ENCODE data around the gene ISYNA1.

The ISYNA1 gene

DNA sequence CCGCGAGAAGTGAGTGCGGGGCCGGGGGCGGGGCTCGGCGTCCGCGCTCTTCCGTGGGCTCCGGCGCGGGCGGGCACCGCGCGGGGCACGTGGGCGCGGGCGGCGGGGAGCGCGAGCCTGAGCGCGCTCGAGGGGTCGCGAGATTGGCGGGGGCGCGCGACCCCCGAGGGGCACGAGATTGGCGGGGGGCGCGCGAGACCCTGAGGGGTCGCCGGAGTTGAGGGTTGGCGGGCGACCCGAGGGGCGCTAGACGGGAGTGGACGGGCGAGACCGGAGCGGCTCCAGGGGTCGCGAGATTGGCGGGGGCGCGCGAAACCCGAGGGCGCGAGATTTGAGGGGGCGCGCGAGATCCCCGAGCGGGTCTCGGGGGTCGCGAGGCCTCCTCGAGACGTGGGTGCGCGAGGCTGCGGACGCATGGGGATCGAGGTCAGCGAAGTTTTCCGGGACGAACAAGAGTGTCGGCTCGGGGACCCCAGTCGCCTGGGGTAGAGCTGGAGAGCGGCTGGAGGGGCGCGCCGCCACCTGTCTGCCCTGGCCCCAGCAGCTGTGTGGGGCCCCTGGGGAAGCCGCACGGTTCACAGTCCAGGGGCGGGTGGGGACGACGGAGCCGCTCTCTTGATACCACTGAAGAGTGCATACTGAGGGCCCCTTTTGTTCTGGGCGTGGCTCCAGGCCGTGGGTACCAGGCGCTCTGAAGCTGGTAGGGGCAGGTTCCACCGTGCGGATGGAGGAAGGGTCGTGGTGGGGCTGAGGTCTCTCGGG, 18.1 kb downstream of the ISYNA1 start:
- Histone ChIP-seq H3K36me3 (ENCODE audit: control insufficient read depth in 1 of 2, insufficient read depth in 2 of 2, low read length in 2 of 2) (no peaks in the 10 kb centered on the region), H3K27me3 (ENCODE audit: low read depth, low read length) (peaks cover 6% of the 10 kb centered on the region), H3K4me3 (ENCODE audit: low read depth in 1 of 2, low read length in 2 of 2) (peak overlapping the region; percentile 46 to 72), H3K4me1 (ENCODE audit: control insufficient read depth in 1 of 2, insufficient read depth in 2 of 2, low read length in 2 of 2) (peaks cover 13 to 60% of the 10 kb centered on the region in 2 donors), H3K27ac (ENCODE audit: low read length) (peak overlapping the region; percentile 23), H3K9me3 (ENCODE audit: control insufficient read depth in 1 of 2, low read length in 2 of 2) (no peaks in the 10 kb centered on the region)

- H3K4me3 ChIP-seq (ENCODE audit: low read depth in 1 of 2, low read length in 2 of 2), result peak within 1 kb of the TSS; percentile 46 to 72
- H3K9me3 ChIP-seq (ENCODE audit: control insufficient read depth in 1 of 2, low read length in 2 of 2), result no peaks in the 10 kb centered on the region
- H3K27me3 ChIP-seq (ENCODE audit: low read depth, low read length), result peaks cover 6% of the 10 kb centered on the region
- H3K27ac ChIP-seq (ENCODE audit: low read length), result peak within 1 kb of the TSS; percentile 51
- peaks cover 13 to 66% of the 10 kb centered on the region in 2 donors for H3K4me1 ChIP-seq (ENCODE audit: control insufficient read depth in 1 of 2, insufficient read depth in 2 of 2, low read length in 2 of 2)
- H3K36me3 ChIP-seq (ENCODE audit: control insufficient read depth in 1 of 2, insufficient read depth in 2 of 2, low read length in 2 of 2), result no peaks in the 10 kb centered on the region
These were observed 18.7 kb downstream of the ISYNA1 start, which contains the start of gene SSBP4 for GRCh38 chr19:18419195-18419698. Gene SSBP4, plus strand, starts transcription at chr19:18419398. Its CDS starts 251 bp downstream, at chr19:18419649.

GRCh38 chr19:18418483-18419194, 19.3 kb downstream of the ISYNA1 start:
- Histone ChIP-seq H3K4me1 (ENCODE audit: control insufficient read depth in 1 of 2, insufficient read depth in 2 of 2, low read length in 2 of 2) (peaks cover 13 to 64% of the 10 kb centered on the region in 2 donors), H3K4me3 (ENCODE audit: low read depth in 1 of 2, low read length in 2 of 2) (peak overlapping the region; percentile 46 to 72)

GRCh38 chr19:18418029-18418482, 19.9 kb downstream of the ISYNA1 start:
- peak overlapping the region in 1 of 2 donors; percentile 72 for H3K4me3 ChIP-seq (ENCODE audit: low read depth in 1 of 2, low read length in 2 of 2)
- H3K36me3 ChIP-seq (ENCODE audit: control insufficient read depth in 1 of 2, insufficient read depth in 2 of 2, low read length in 2 of 2), result no peaks in the 10 kb centered on the region
- H3K4me1 ChIP-seq (ENCODE audit: control insufficient read depth in 1 of 2, insufficient read depth in 2 of 2, low read length in 2 of 2), result peaks cover 13 to 62% of the 10 kb centered on the region in 2 donors

More at GRCh38 chr19:18418483-18419194, 19.3 kb downstream of the ISYNA1 start:
- Histone ChIP-seq H3K9me3 (ENCODE audit: control insufficient read depth in 1 of 2, low read length in 2 of 2) (no peaks in the 10 kb centered on the region), H3K27me3 (ENCODE audit: low read depth, low read length) (peaks cover 6% of the 10 kb centered on the region), H3K36me3 (ENCODE audit: control insufficient read depth in 1 of 2, insufficient read depth in 2 of 2, low read length in 2 of 2) (no peaks in the 10 kb centered on the region), H3K27ac (ENCODE audit: low read length) (peak overlapping the region; percentile 51)

DNA sequence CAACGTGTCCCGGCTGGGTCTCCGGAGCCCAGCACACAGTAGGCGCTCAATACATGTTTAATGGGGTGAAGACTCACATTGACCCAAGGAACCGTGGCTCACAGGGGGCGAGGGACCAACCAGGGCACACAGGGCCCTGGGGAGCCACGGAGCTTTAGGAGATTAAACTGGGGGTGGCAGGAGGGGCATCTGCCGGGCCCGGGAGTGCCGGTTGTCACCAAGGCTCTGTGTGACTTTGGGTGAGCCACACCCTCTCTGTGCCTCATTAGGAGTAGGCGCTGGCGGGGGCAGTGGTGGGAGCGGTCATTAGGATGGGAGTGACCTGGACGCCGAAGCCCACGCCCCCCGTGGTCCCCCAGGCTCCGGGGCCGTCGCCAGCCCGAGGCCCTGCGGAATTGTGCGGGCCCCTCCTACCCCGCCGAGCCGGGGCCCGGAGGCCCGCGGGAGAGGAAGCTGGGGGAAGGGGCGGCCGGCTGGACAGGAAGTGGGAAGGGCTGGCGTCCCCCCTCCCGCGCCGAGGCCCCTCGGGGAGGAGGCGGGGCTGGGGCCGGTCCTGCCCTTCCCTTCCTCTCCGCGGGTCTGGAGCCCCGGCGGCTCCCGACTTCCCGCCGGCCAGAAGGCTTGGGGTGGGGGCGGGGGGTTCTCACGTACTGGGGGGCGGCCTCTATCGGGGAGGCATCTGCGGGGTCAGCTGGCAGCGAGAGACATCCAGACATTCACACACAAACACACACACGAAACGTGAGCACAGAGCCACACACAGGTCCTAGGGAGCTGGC, 20.5 kb downstream of the ISYNA1 start:
- Histone ChIP-seq H3K9me3 (ENCODE audit: control insufficient read depth in 1 of 2, low read length in 2 of 2) (no peaks in the 10 kb centered on the region), H3K27me3 (ENCODE audit: low read depth, low read length) (peaks cover 6% of the 10 kb centered on the region), H3K27ac (ENCODE audit: low read length) (peak overlapping the region; percentile 87), H3K4me3 (ENCODE audit: low read depth in 1 of 2, low read length in 2 of 2) (peak overlapping the region; percentile 55 to 72), H3K4me1 (ENCODE audit: control insufficient read depth in 1 of 2, insufficient read depth in 2 of 2, low read length in 2 of 2) (peaks cover 13 to 62% of the 10 kb centered on the region in 2 donors), H3K36me3 (ENCODE audit: control insufficient read depth in 1 of 2, insufficient read depth in 2 of 2, low read length in 2 of 2) (no peaks in the 10 kb centered on the region)

More at GRCh38 chr19:18418029-18418482, 19.9 kb downstream of the ISYNA1 start:
- H3K9me3 ChIP-seq (ENCODE audit: control insufficient read depth in 1 of 2, low read length in 2 of 2), result no peaks in the 10 kb centered on the region
- peak overlapping the region; percentile 51 for H3K27ac ChIP-seq (ENCODE audit: low read length)
- peaks cover 6% of the 10 kb centered on the region for H3K27me3 ChIP-seq (ENCODE audit: low read depth, low read length)

- Histone ChIP-seq H3K4me1 (ENCODE audit: control insufficient read depth in 1 of 2, insufficient read depth in 2 of 2, low read length in 2 of 2) (peaks cover 13 to 62% of the 10 kb centered on the region in 2 donors), H3K27ac (ENCODE audit: low read length) (peak overlapping the region; percentile 87), H3K27me3 (ENCODE audit: low read depth, low read length) (peaks cover 6% of the 10 kb centered on the region), H3K36me3 (ENCODE audit: control insufficient read depth in 1 of 2, insufficient read depth in 2 of 2, low read length in 2 of 2) (no peaks in the 10 kb centered on the region), H3K4me3 (ENCODE audit: low read depth in 1 of 2, low read length in 2 of 2) (peak overlapping the region; percentile 55 to 72), H3K9me3 (ENCODE audit: control insufficient read depth in 1 of 2, low read length in 2 of 2) (no peaks in the 10 kb centered on the region)
These were observed 21.1 kb downstream of the ISYNA1 start for GRCh38 chr19:18416778-18417249.

DNA sequence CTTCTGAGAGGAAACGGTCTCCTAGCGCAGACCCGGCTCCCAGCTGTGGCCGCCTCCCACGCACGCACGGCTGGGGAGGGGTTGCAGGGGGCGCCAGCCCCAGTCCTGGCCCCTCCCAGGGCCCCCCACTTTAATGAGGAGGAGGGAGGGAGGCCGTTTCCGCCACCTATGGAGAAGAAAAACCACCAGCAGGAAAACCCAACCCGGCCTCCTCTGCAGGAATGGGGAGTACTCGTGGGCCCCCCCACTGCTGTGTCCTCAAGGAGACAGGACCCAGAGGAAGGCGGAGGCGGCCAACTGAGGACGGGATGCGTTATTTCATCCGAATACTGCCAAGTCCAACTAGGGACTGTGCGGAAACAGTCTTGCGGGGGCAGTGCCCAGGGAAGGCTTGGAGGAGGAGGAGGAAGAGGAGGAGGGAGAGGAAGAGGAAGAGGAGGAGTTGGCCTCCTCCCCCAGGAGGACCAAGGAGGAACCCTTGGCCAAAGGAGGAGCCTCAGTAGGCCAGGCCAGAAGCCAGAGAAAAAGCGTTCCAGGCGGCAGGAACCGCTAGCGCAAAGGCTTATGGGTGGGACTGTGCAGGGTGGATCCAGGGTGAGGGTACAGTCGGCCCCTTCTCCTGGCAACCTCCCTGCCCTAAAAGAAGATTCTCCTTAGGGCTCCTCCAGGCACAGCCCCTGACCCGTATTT, 22.6 kb downstream of the ISYNA1 start:
- no peaks in the 10 kb centered on the region for H3K9me3 ChIP-seq (ENCODE audit: control insufficient read depth in 1 of 2, low read length in 2 of 2)
- H3K27me3 ChIP-seq (ENCODE audit: low read depth, low read length), result peaks cover 6% of the 10 kb centered on the region
- peak overlapping the region; percentile 37 to 72 for H3K4me3 ChIP-seq (ENCODE audit: low read depth in 1 of 2, low read length in 2 of 2)
- H3K4me1 ChIP-seq (ENCODE audit: control insufficient read depth in 1 of 2, insufficient read depth in 2 of 2, low read length in 2 of 2), result peaks cover 13 to 54% of the 10 kb centered on the region in 2 donors
- no peaks in the 10 kb centered on the region for H3K36me3 ChIP-seq (ENCODE audit: control insufficient read depth in 1 of 2, insufficient read depth in 2 of 2, low read length in 2 of 2)
- H3K27ac ChIP-seq (ENCODE audit: low read length), result peak overlapping the region; percentile 72

- H3K36me3 ChIP-seq (ENCODE audit: control insufficient read depth in 1 of 2, insufficient read depth in 2 of 2, low read length in 2 of 2), result no peaks in the 10 kb centered on the region
- peak overlapping the region; percentile 37 to 72 for H3K4me3 ChIP-seq (ENCODE audit: low read depth in 1 of 2, low read length in 2 of 2)
- H3K27ac ChIP-seq (ENCODE audit: low read length), result peak overlapping the region; percentile 72
- peaks cover 6% of the 10 kb centered on the region for H3K27me3 ChIP-seq (ENCODE audit: low read depth, low read length)
- H3K4me1 ChIP-seq (ENCODE audit: control insufficient read depth in 1 of 2, insufficient read depth in 2 of 2, low read length in 2 of 2), result peaks cover 13 to 51% of the 10 kb centered on the region in 2 donors
- no peaks in the 10 kb centered on the region for H3K9me3 ChIP-seq (ENCODE audit: control insufficient read depth in 1 of 2, low read length in 2 of 2)
These were observed 23.3 kb downstream of the ISYNA1 start for GRCh38 chr19:18414504-18415177.

DNA sequence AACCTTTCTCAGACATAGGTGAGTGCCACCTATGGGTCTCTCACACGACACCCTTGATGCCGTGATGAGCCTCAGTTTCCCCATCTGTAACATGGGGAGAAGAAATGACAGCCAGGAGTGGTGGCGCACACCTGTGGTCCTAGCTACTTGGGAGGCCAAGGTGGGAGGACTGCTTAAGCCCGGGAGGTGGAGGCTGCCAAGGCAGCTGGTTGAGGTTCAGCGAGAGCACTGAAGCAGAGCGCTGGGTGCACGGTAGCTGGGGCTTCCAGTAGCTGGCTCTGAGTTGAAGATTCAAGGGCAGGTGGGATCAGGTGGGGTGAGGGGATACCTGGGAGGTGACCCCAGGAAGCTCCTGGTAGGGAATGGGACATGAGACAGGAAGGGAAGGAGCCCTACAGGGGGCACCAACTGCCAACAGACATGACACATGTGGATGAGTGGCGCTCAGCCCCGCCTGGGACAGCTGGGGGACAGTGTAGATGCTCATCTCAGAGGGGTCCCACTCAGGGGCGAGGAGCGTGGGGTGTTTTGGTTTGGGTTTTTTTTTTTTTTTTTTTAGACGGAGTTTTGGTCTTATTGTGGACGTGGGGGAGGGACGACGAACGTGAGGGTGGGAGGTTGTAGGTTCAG, 25.2 kb downstream of the ISYNA1 start:
- no peaks in the 10 kb centered on the region for H3K9me3 ChIP-seq (ENCODE audit: control insufficient read depth in 1 of 2, low read length in 2 of 2)
- H3K27ac ChIP-seq (ENCODE audit: low read length), result no peak overlapping the region
- H3K36me3 ChIP-seq (ENCODE audit: control insufficient read depth in 1 of 2, insufficient read depth in 2 of 2, low read length in 2 of 2), result no peaks in the 10 kb centered on the region
- H3K4me1 ChIP-seq (ENCODE audit: control insufficient read depth in 1 of 2, insufficient read depth in 2 of 2, low read length in 2 of 2), result peaks cover 6 to 38% of the 10 kb centered on the region in 2 donors
- H3K4me3 ChIP-seq (ENCODE audit: low read depth in 1 of 2, low read length in 2 of 2), result no peak overlapping the region
- peaks cover 6% of the 10 kb centered on the region for H3K27me3 ChIP-seq (ENCODE audit: low read depth, low read length)
